SK-N-SH (cell line): ENCODE data around the gene TP63. TPM values are rescaled to one million over a fixed set of nuclear protein-coding genes. Genes with fewer than 3 reads are reported as not detected.

Source experiments
- CTCF ChIA-PET: fragments of 300-600, 350-600 bp; formaldehyde crosslinking; extraction: SDS; loops from one replicate; lab custom pipeline; 2021; lab: Yijun Ruan, JAX
- POLR2A ChIA-PET: fragments of 350-600 bp; sonication (Branson Sonifier 250); formaldehyde crosslinking; extraction: SDS; loops from one replicate; lab custom pipeline; 2020; ENCODE audit warnings: antibody characterized with exemption, inconsistent platforms; lab: Yijun Ruan, JAX
- DNase-seq: peaks from one replicate; pipeline ENCODE4 v3.0.0; 2012
- H2AFZ ChIP-seq: fragments of 200-600 bp; sonication (generic); 2 replicates; pipeline ENCODE4 v1.8.1; 2016; ENCODE audit warnings: antibody characterized with exemption, mild to moderate bottlenecking, low read depth
- H3F3A ChIP-seq: fragments of 200-600 bp; sonication (generic); replicated peaks from 2 replicates; pipeline ENCODE3; 2016; ENCODE audit warnings: antibody characterized with exemption, mild to moderate bottlenecking; ENCODE audit not compliant: insufficient read depth
- H3K27ac ChIP-seq, 2 experiments: fragments of 200-500 bp in 1 of 2; fragments of 200-600 bp in 1 of 2; sonication (Bioruptor generic) in 1 of 2; sonication (generic), shearing (Covaris generic) in 1 of 2; 2 replicates each; pipeline versions ENCODE4 v1.5.1 to v1.6.1; 2014 to 2016; ENCODE audit warnings: low read depth in 2 of 2, inconsistent platforms in 1 of 2, low read length in 1 of 2, mild to moderate bottlenecking in 1 of 2, mixed read lengths in 1 of 2
- H3K27me3 ChIP-seq: fragments of 200-600 bp; sonication (generic), shearing (Covaris generic); 2 replicates; pipeline ENCODE4 v1.6.1; 2016; ENCODE audit warnings: mixed run types; ENCODE audit not compliant: insufficient read depth
- H3K36me3 ChIP-seq, 2 experiments: fragments of 200-500 bp in 1 of 2; fragments of 200-600 bp in 1 of 2; sonication (Bioruptor generic) in 1 of 2; sonication (generic) in 1 of 2; replicated peaks in 1 of 2; 2 replicates each; pipeline versions ENCODE3 to v1.5.1; 2014 to 2016; ENCODE audit warnings: low read length in 1 of 2, mild to moderate bottlenecking in 1 of 2; ENCODE audit not compliant: insufficient read depth in 2 of 2, control insufficient read depth in 1 of 2
- H3K4me1 ChIP-seq, 2 experiments: fragments of 200-500 bp in 1 of 2; fragments of 200-600 bp in 1 of 2; sonication (Bioruptor generic) in 1 of 2; sonication (generic), shearing (Covaris generic) in 1 of 2; 2 replicates each; pipeline versions ENCODE4 v1.5.1 to v1.6.1; 2014 to 2016; ENCODE audit warnings: low read depth in 1 of 2, low read length in 1 of 2, mixed run types in 1 of 2; ENCODE audit not compliant: insufficient read depth in 2 of 2, control insufficient read depth in 1 of 2
- H3K4me2 ChIP-seq: fragments of 200-600 bp; sonication (generic), shearing (Covaris generic); 2 replicates; pipeline ENCODE4 v1.6.1; 2017; ENCODE audit warnings: mixed run types
- H3K4me3 ChIP-seq, 2 experiments: fragments of 200-500 bp in 1 of 2; fragments of 200-600 bp in 1 of 2; sonication (Bioruptor generic) in 1 of 2; sonication (generic), shearing (Covaris generic) in 1 of 2; 2 replicates each; pipeline versions ENCODE4 v1.5.1 to v1.8.1; 2014 to 2016; ENCODE audit warnings: low read depth in 2 of 2, inconsistent platforms in 1 of 2, low read length in 1 of 2, mild to moderate bottlenecking in 1 of 2, mixed read lengths in 1 of 2, moderate library complexity in 1 of 2
- H3K79me2 ChIP-seq: fragments of 200-600 bp; sonication (generic); 2 replicates; pipeline ENCODE4 v1.8.1; 2017; ENCODE audit warnings: mild to moderate bottlenecking; ENCODE audit not compliant: insufficient read depth
- H3K9ac ChIP-seq: fragments of 200-600 bp; sonication (generic); 2 replicates; pipeline ENCODE4 v1.6.1; 2017; ENCODE audit warnings: mixed run types
- H3K9me2 ChIP-seq: fragments of 200-600 bp; sonication (generic); 2 replicates; pipeline ENCODE4 v1.6.1; 2017; ENCODE audit warnings: mixed run types
- H3K9me3 ChIP-seq: fragments of 200-600 bp; sonication (generic); 2 replicates; pipeline ENCODE4 v1.6.1; 2017; ENCODE audit warnings: mixed run types, mild to moderate bottlenecking, moderate library complexity
- H4K20me1 ChIP-seq: fragments of 200-600 bp; sonication (generic); 2 replicates; pipeline ENCODE4 v1.6.1; 2017; ENCODE audit warnings: mild to moderate bottlenecking, mixed run types; ENCODE audit not compliant: insufficient read depth
- CHD2 ChIP-seq: fragments of 150-350 bp; IDR thresholded peaks from 2 replicates; pipeline ENCODE4 v1.6.1; 2018; ENCODE audit warnings: low read length; ENCODE audit not compliant: partially characterized antibody
- ELF1 ChIP-seq: IDR thresholded peaks from 2 replicates; pipeline ENCODE4 v1.4.0; 2012
- GABPA ChIP-seq: IDR thresholded peaks from 2 replicates; pipeline ENCODE4 v1.4.0; 2012; ENCODE audit warnings: low read depth, mild to moderate bottlenecking
- NRF1 ChIP-seq: IDR thresholded peaks from 2 replicates; pipeline ENCODE4 v1.6.1; 2012; ENCODE audit warnings: low read depth, mild to moderate bottlenecking, low read length
- RAD21 ChIP-seq: IDR thresholded peaks from 2 replicates; pipeline ENCODE4 v1.6.1; 2012; ENCODE audit warnings: mild to moderate bottlenecking, low read length
- RFX5 ChIP-seq: IDR thresholded peaks from 2 replicates; pipeline ENCODE4 v1.6.1; 2012; ENCODE audit warnings: mild to moderate bottlenecking, improper control_type of control experiment, low read length
- RXRA ChIP-seq: IDR thresholded peaks from 2 replicates; pipeline ENCODE4 v1.4.0; 2012; ENCODE audit warnings: low read depth, mild to moderate bottlenecking, borderline replicate concordance
- SIN3A ChIP-seq: IDR thresholded peaks from 2 replicates; pipeline ENCODE4 v1.6.1; 2012; ENCODE audit warnings: low read depth, mild to moderate bottlenecking, low read length, moderate library complexity, borderline replicate concordance
- ZBTB33 ChIP-seq: IDR thresholded peaks from 2 replicates; pipeline ENCODE4 v1.4.0; 2012; ENCODE audit warnings: low read depth, borderline replicate concordance
- WGBS: methylation state at CpG from one replicate; pipeline ENCODE4 v1.1.6; 2017; ENCODE audit warnings: low lambda C conversion rate; 5-methylcytosine and 5-hydroxymethylcytosine counted together
- polyA plus RNA-seq, 3 experiments: library from polyadenylated mRNA; depleted of rRNA; stranded (reverse); fragments of >200 nt; gene quantifications; 2 replicates each; pipeline ENCODE4 v1.2.3, GENCODE V29; 2012
- TF ChIP-seq, protein P1 (sequence below): fragments of 150-350 bp; IDR thresholded peaks from 2 replicates; pipeline ENCODE4 v1.6.1; 2017; ENCODE audit warnings: antibody characterized with exemption, low read length, low read depth, borderline replicate concordance
- TF ChIP-seq, protein P2 (sequence below): fragments of 150-350 bp; IDR thresholded peaks from 2 replicates; pipeline ENCODE4 v1.6.1; 2016; ENCODE audit warnings: mild to moderate bottlenecking, low read depth, low read length
- TF ChIP-seq, protein P3 (sequence below): IDR thresholded peaks from 2 replicates; pipeline ENCODE4 v1.6.1; 2012; ENCODE audit warnings: mild to moderate bottlenecking, low read depth, low read length, moderate library complexity

TP63 gene
- polyA plus RNA-seq, 1 of the 3 experiments (the other 2 are of a cell fraction): not detected

GRCh38 chr3:189708375-189708774 is 77.2 kb downstream of the TP63 start:
- ChIA-PET POLR2A (no interaction called here), CTCF (no interaction called here)

More at GRCh38 chr3:189708375-189708774, 77.2 kb downstream of the TP63 start:
- H3K4me2 ChIP-seq: no peak overlapping the region
- no peak for DNase-seq
- H3K4me3 ChIP-seq: no peak overlapping the region
- no peaks in the 10 kb centered on the region; the same call in 1 of the 2 replicates for H3K27me3 ChIP-seq
- no peaks in the 10 kb centered on the region for H4K20me1 ChIP-seq
- WGBS: 36% methylated on average over 3 of the region's 3 CpGs
- H2AFZ ChIP-seq: no peak overlapping the region
- H3K9ac ChIP-seq: no peak overlapping the region
- no peaks in the 10 kb centered on the region for H3K9me3 ChIP-seq
- H3K4me1 ChIP-seq: peaks cover 0 to 15% of the 10 kb centered on the region in 2 experiments; a peak in 1 of 4 replicates
- TF ChIP-seq ZBTB33 (no peak), CHD2 (no peak), NRF1 (no peak), SIN3A (no peak), GABPA (no peak), RFX5 (no peak), RAD21 (no peak), RXRA (no peak), ELF1 (no peak)
- TF ChIP-seq, protein P1, sequence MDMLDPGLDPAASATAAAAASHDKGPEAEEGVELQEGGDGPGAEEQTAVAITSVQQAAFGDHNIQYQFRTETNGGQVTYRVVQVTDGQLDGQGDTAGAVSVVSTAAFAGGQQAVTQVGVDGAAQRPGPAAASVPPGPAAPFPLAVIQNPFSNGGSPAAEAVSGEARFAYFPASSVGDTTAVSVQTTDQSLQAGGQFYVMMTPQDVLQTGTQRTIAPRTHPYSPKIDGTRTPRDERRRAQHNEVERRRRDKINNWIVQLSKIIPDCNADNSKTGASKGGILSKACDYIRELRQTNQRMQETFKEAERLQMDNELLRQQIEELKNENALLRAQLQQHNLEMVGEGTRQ: no peak
- TF ChIP-seq, protein P2, sequence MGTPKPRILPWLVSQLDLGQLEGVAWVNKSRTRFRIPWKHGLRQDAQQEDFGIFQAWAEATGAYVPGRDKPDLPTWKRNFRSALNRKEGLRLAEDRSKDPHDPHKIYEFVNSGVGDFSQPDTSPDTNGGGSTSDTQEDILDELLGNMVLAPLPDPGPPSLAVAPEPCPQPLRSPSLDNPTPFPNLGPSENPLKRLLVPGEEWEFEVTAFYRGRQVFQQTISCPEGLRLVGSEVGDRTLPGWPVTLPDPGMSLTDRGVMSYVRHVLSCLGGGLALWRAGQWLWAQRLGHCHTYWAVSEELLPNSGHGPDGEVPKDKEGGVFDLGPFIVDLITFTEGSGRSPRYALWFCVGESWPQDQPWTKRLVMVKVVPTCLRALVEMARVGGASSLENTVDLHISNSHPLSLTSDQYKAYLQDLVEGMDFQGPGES: no peak
- TF ChIP-seq, protein P3, sequence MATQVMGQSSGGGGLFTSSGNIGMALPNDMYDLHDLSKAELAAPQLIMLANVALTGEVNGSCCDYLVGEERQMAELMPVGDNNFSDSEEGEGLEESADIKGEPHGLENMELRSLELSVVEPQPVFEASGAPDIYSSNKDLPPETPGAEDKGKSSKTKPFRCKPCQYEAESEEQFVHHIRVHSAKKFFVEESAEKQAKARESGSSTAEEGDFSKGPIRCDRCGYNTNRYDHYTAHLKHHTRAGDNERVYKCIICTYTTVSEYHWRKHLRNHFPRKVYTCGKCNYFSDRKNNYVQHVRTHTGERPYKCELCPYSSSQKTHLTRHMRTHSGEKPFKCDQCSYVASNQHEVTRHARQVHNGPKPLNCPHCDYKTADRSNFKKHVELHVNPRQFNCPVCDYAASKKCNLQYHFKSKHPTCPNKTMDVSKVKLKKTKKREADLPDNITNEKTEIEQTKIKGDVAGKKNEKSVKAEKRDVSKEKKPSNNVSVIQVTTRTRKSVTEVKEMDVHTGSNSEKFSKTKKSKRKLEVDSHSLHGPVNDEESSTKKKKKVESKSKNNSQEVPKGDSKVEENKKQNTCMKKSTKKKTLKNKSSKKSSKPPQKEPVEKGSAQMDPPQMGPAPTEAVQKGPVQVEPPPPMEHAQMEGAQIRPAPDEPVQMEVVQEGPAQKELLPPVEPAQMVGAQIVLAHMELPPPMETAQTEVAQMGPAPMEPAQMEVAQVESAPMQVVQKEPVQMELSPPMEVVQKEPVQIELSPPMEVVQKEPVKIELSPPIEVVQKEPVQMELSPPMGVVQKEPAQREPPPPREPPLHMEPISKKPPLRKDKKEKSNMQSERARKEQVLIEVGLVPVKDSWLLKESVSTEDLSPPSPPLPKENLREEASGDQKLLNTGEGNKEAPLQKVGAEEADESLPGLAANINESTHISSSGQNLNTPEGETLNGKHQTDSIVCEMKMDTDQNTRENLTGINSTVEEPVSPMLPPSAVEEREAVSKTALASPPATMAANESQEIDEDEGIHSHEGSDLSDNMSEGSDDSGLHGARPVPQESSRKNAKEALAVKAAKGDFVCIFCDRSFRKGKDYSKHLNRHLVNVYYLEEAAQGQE: no peak
- no peaks in the 10 kb centered on the region for H3K79me2 ChIP-seq
- no peak overlapping the region for H3K27ac ChIP-seq
- no peaks in the 10 kb centered on the region for H3K9me2 ChIP-seq
- no peaks in the 10 kb centered on the region for H3K36me3 ChIP-seq
- peaks cover 8% of the 10 kb centered on the region for H3F3A ChIP-seq
